Stimulated activated CD8-positive, alpha-beta memory T cell treated with anti-CD3 and anti-CD28 coated beads, Interleukin-12 subunit alpha, Interleukin-12 subunit beta, amount 100 ng/mL, for 24 hours (primary cell): ENCODE results near the gene ATM.
"Not testable (repeated sequence)": the region's sequence is repeated elsewhere in the genome, so short reads cannot be mapped to it uniquely, and the experiment has no call there.

Source experiments
- DNase-seq: peaks from one replicate; pipeline ENCODE4 v3.0.0-alpha.2; 2020; ENCODE audit errors: extremely low read depth

Gene ATM

DNA sequence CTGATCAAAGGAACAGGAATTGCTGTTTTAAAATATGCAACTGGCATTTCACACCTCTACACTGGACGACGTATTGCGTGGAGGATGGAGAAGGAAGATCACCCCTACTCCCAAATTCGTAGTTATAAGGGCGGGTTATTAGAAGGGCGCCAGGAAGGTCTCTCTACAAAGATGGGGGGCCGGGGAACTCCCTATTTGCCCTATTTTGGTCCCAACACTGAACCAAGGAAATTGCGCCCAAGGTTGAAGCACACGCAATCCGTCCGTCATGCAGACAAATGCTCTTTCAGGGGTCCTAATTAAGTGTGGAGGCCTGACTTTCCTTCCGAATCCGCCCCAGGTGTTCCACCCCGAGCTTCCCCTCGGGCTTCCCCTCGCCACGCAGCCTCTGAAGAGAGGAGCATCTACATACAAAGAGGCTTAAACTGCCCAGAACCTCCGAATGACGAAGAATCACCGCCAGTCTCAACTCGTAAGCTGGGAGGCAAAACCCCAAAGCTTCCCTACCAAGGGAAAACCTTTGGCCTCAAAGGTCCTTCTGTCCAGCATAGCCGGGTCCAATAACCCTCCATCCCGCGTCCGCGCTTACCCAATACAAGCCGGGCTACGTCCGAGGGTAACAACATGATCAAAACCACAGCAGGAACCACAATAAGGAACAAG, 825 bp upstream of the ATM start:
- no peak for DNase-seq

DNA sequence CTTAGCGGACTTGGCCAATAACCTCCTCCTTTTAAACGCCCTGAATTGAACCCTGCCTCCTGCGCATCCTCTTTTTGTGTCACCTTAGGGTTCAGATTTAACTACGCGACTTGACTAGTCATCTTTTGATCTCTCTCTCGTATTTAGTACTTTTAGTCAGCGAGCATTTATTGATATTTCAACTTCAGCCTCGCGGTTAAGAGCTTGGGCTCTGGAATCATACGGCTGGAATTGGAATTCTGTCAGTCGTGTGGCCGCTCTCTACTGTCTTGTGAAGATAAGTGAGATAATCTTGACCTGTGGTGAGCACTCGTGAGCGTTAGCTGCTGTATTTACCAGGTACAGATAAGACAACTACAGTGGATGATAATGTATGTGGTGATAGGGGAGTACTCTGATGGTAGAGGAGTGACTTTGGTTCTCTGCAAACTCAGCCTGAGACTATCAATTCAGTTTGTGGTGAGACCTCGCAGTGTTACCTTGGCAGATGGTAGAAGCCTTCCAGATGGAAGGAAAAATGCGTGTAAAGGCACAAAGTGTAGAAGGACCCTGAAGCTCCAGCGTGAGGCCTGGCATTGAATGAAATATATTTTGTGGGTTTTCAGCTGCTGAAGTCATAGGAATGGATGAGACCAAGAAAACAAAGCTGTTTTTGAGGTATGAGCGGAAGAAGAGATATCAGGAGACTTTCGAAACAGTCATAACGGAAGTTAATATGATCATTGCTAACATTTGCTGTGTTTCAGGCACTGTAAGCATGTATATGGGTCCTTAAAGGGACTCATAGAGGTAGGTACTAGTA, 682 bp downstream of the ATM start:
- no peak for DNase-seq

DNA sequence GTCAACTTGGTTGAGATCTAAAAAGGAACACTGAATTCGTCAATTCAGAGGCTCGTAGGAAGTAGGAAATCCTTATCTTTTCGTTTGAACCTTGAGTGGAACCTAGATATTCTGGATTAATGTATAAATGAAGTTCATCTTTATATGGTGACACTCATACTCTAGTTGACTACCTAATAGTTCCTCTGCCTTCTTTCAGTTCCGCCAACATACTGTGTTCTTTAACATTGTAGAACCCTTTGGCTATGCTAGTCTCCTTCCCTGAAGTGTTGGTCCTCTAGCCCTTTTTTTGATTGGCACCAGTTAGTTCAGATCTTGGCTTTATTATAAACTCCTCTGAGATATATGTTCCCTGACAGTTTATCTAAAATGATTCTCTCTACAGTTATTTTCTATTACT, 1.5 kb downstream of the ATM start:
- no peak for DNase-seq

DNA sequence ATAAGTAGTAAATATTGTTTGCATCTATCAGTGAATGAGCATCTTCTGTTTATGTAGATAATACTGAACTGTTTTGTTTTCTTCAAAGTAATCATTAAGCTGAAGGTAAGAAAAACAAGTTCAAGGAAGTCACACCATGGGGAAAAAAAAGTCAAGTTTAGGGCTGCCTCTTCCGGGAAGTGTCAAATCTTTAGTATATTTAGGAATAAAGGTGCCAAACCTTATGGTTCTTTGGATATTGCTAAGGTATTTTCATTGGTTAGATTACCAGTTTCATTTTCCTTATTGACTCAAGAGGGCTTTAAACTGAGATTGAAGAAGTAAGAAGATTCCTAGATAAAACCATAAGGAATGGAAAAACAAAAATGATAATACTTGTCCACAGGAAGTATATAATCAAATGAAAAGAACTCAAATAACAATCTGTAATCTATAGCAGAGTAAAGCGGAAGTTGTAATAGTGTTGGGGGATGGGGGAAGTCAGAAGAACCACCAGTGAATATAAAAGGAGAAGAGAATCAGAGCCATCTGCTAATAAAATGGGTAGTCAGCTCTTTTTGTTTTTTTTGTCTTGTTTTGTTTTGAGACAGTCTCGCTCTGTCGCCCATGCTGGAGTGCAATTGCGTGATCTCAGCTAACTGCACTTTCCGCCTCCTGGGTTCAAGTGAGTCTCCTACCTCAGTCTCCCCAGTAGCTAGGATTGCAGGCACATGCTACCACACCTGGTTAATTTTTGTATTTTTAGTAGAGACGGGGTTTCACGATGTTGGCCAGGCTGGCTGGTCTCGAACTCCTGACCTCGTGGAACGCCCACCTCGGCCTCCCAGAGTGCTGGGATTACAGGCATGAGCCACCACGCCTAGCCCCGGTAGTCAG, 2.3 kb downstream of the ATM start:
- DNase-seq: no peak

DNA sequence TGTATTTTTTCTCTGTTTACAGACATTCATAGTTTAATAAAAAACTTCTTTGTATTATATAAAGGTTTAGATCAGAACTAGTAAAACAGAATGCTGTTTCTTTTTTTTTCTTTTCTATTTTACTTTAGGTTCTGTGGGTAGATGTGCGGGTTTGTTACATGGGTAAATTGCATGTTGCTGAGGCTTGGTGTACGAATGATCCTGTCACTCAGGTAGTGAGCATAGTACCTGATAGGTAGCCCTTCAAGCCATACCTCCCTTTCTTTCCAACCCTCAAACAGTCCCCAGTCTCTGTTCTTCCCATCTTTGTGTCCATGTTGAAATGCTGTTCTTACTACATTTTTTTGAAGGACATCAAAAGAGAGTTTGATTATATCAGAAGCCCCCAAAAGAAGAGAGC, 3.2 kb downstream of the ATM start:
- DNase-seq: no peak

- no peak for DNase-seq
Observed at GRCh38 chr11:108228251-108228650, 5.4 kb downstream of the ATM start.

DNA sequence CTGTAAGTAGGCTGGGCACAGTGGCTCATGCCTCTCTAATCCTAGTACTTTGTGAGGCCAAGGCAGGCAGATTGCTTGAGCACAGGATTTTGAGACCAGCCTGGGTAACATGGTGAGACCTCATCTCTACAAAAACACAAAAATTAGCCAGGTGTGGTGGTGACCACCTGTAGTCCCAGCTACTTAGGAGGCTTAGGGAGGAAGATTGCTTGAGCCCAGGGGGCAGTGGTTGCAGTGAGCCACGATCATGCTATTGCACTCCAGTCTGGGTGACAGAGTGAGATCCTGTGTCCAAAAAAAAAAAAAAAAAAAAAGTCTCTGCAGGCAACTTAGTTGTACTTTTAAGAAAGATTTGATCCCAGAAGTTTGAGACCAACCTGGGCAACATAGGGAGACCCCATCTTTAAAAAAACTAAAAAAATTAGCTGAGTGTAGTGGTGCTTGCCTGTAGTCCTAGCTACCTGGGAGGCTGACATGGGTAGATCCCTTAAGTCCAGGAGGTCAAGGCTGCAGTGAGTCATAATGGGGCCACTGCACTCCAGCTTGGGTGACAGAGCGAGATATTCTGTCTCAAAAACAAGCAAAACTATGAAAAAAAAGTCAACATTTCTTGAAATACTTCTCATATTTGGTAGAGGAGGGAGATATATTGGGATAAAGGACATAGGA, 10.5 kb downstream of the ATM start:
- no peak for DNase-seq

- DNase-seq: no peak
Observed at GRCh38 chr11:108235192-108235591, 12.3 kb downstream of the ATM start.

GRCh38 chr11:108235633-108236032, 12.8 kb downstream of the ATM start:
- no peak for DNase-seq

- no peak for DNase-seq
Observed at GRCh38 chr11:108237058-108237481, 14.2 kb downstream of the ATM start.

DNA sequence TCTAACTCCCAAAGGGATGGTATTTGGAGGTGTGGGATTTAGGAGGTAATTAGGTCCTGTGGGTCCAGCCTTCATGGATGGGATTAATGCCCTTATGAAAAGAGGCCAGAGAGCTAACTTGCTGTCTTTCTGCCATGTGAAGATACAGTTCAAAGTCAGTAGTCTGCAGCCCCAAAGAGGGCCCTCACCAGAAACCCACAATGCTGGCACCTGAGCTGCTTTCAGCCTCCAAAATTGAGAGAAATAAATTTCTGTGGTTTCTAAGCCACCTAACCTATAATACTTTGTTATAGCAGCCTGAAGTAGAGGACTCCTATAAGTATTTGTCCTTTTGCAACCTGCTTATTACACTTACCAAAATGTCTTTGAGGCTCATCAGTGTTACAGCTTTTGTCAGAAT, 16.2 kb downstream of the ATM start:
- DNase-seq: no peak

DNA sequence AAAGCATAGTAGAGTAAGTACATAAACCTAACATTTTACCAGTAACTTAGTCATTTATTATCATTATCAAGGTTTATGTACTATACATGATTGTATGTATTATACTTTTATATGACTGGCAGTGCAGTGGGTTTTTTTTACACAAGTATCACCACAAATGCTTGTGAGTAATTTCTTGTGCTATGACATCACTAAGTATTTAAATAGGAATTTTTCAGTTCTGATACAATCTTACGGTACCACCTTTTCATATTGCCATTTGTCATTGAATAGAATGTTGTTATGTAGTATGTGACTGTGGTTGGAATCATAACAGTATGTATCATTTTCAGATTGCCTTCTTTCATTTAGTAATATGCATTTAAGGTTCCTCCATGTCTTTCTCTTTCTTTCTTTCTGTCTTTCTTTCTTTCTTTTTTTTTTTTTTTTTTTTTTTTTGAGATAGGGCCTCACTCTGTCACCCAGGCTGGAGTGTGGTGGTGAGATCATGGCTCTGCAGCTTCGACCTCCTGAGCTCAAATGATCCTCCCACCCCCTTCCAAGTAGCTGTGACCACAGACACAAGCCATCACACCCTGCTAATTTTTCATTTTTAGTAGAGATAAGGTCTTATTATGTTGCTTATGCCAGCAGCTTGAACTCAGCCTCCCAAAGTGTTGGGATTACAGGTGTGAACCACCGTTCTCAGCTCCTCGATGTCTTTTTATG, 18.6 kb downstream of the ATM start:
- no peak for DNase-seq

DNA sequence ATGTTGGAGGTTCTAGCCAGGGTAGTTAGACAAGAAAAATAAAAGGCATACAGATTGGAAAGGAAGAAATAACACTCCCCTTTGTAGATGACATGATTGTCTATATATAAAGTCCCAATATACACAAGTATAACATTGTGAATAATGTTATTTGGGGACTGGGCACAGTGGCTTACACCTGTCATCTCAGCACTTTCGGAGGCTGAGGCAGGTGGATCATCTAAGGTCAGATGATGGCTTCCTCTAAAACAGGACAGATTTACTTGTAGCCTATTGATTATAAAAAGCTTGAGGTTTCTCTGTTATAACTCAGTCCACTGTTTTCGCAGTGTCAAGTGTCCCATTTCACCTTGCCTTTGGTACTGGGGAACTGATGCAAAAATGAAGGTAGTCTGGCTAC, 19.6 kb downstream of the ATM start:
- DNase-seq: no peak

- DNase-seq: no peak
Observed at GRCh38 chr11:108246308-108246707, 23.4 kb downstream of the ATM start.

GRCh38 chr11:108246885-108247284, 24.0 kb downstream of the ATM start:
- DNase-seq: no peak

- DNase-seq: no peak
Observed at GRCh38 chr11:108253176-108253575, 30.3 kb downstream of the ATM start.

DNA sequence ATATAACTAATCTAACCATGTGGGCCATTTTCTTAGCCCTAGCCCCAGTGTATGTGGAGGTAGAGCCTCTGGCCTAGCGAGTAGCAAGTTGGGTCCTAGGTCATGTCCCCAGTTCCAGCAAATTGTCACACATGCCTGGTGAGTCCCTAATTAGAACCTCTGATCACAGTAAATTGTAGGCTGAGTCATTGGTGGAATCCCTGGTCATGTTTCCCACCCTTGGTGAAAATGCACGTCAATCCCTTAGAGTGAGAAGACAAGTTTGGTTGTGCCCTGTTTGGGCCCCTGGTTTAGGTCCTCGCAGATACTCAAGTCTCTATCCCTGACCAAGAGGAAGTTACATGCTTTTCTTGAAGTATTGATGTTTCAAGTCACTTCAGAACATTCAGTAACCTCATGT, 46.7 kb downstream of the ATM start:
- DNase-seq: no peak

- not testable (repeated sequence) for DNase-seq
Observed at GRCh38 chr11:108276985-108277616, 54.2 kb downstream of the ATM start.

GRCh38 chr11:108278546-108278945, 55.7 kb downstream of the ATM start:
- DNase-seq: no peak

GRCh38 chr11:108278954-108279353, 56.1 kb downstream of the ATM start:
- DNase-seq: no peak

DNA sequence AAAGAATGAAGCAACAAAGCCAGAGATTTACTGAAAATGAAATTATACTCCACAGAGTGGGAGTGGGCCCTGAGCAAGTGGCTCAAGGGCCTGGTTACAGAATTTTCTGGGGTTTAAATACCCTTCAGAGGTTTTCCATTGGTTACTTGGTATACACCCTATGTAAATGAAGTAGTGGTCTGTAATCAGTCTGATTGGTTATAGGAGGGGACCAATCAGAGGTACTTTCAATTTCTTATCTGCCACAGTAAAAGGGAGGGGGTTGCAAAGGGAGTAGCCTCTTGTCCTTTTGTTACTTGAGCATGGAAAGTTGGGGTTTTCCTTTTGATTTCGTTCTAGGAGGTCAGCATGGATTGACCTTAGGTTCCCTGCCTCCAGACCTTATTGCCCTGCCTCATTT, 63.5 kb downstream of the ATM start:
- DNase-seq: no peak
